Measurements from ENCODE around the gene ANKRD12. TPM values are rescaled to one million over a fixed set of nuclear protein-coding genes. Genes with fewer than 3 reads are reported as not detected.

The ANKRD12 gene
- polyA plus RNA-seq, 1 experiment: 10.4 TPM

GRCh38 chr18:9275890-9276289 is 139.3 kb downstream of the ANKRD12 start:
- Histone ChIP-seq H3K9me3 (ENCODE audit: control insufficient read depth, insufficient read depth, low read length) (no peaks in the 10 kb centered on the region), H3K27ac (ENCODE audit: low read depth, low read length) (no peak overlapping the region), H3K27me3 (ENCODE audit: control insufficient read depth, insufficient read depth, low read length) (no peaks in the 10 kb centered on the region), H3K4me3 (ENCODE audit: low read depth, low read length) (no peak overlapping the region)
- CTCF ChIA-PET: no interaction called here
- POLR2A ChIA-PET: no interaction called here
- no peak for DNase-seq (ENCODE audit: low read depth, low spot score)
- no peak for TF ChIP-seq CTCF (IDR thresholded peaks at IDR 0.05; ENCODE audit: low read depth, low read length)

GRCh38 chr18:9278028-9278427 is 141.4 kb downstream of the ANKRD12 start:
- Histone ChIP-seq H3K4me3 (ENCODE audit: low read depth, low read length) (no peak overlapping the region), H3K27me3 (ENCODE audit: control insufficient read depth, insufficient read depth, low read length) (no peaks in the 10 kb centered on the region), H3K27ac (ENCODE audit: low read depth, low read length) (no peak overlapping the region), H3K9me3 (ENCODE audit: control insufficient read depth, insufficient read depth, low read length) (no peaks in the 10 kb centered on the region)
- no peak for TF ChIP-seq CTCF (IDR thresholded peaks at IDR 0.05; ENCODE audit: low read depth, low read length)
- CTCF ChIA-PET: no interaction called here
- POLR2A ChIA-PET: interaction anchor here (0.6 kb wide), 1 partner anchor 42 kb away, joined by 4 read pairs; no protein-coding TSS in a partner anchor
- DNase-seq (ENCODE audit: low read depth, low spot score): no peak

- Histone ChIP-seq H3K4me3 (ENCODE audit: low read depth, low read length) (no peak overlapping the region), H3K27me3 (ENCODE audit: control insufficient read depth, insufficient read depth, low read length) (no peaks in the 10 kb centered on the region), H3K9me3 (ENCODE audit: control insufficient read depth, insufficient read depth, low read length) (peaks cover 4% of the 10 kb centered on the region; the same call in 1 of the 2 replicates), H3K27ac (ENCODE audit: low read depth, low read length) (no peak overlapping the region)
- ChIA-PET CTCF (no interaction called here), POLR2A (no interaction called here)
- TF ChIP-seq CTCF (IDR thresholded peaks at IDR 0.05; ENCODE audit: low read depth, low read length): no peak
- no peak for DNase-seq (ENCODE audit: low read depth, low spot score)
Observed at GRCh38 chr18:9280849-9281248, 144.3 kb downstream of the ANKRD12 start.

- Histone ChIP-seq H3K27ac (ENCODE audit: low read depth, low read length) (no peak overlapping the region), H3K4me3 (ENCODE audit: low read depth, low read length) (no peak overlapping the region), H3K27me3 (ENCODE audit: control insufficient read depth, insufficient read depth, low read length) (no peaks in the 10 kb centered on the region), H3K9me3 (ENCODE audit: control insufficient read depth, insufficient read depth, low read length) (peaks cover 4% of the 10 kb centered on the region; the same call in 1 of the 2 replicates)
- TF ChIP-seq CTCF (IDR thresholded peaks at IDR 0.05; ENCODE audit: low read depth, low read length): no peak
- DNase-seq (ENCODE audit: low read depth, low spot score): no peak
- POLR2A ChIA-PET: interaction anchor here (0.6 kb wide), 1 partner anchor 104 kb away, joined by 4 read pairs; no protein-coding TSS in a partner anchor
- CTCF ChIA-PET: no interaction called here
Observed at GRCh38 chr18:9281780-9282179, 145.2 kb downstream of the ANKRD12 start.

- peaks cover 4% of the 10 kb centered on the region; the same call in 1 of the 2 replicates for H3K9me3 ChIP-seq (ENCODE audit: control insufficient read depth, insufficient read depth, low read length)
- no peaks in the 10 kb centered on the region for H3K27me3 ChIP-seq (ENCODE audit: control insufficient read depth, insufficient read depth, low read length)
- DNase-seq (ENCODE audit: low read depth, low spot score): no peak
- no peak overlapping the region for H3K4me3 ChIP-seq (ENCODE audit: low read depth, low read length)
- H3K27ac ChIP-seq (ENCODE audit: low read depth, low read length): no peak overlapping the region
- no peak for TF ChIP-seq CTCF (IDR thresholded peaks at IDR 0.05; ENCODE audit: low read depth, low read length)
- CTCF ChIA-PET: no interaction called here
- POLR2A ChIA-PET: no interaction called here
Observed at GRCh38 chr18:9283791-9284190, 147.2 kb downstream of the ANKRD12 start.
